H9 (cell line): ENCODE data around the gene ANKRD55. TPM values are rescaled to one million over a fixed set of nuclear protein-coding genes. Genes with fewer than 3 reads are reported as not detected.

Source experiments
- DNase-seq: peaks from one replicate; pipeline ENCODE4 v3.0.0-alpha.2; 2017
- H2AFZ ChIP-seq: one replicate; pipeline ENCODE4 v1.6.1; 2013; ENCODE audit warnings: mild to moderate bottlenecking, low read length, control low read depth, moderate library complexity
- H2AK5ac ChIP-seq: 2 replicates; pipeline ENCODE4 v1.6.1; 2013; ENCODE audit warnings: low read length, control low read depth, mixed read lengths; ENCODE audit not compliant: insufficient read length
- H2BK120ac ChIP-seq: one replicate; pipeline ENCODE4 v1.6.1; 2013; ENCODE audit warnings: low read depth, mild to moderate bottlenecking, low read length, control low read depth, inconsistent platforms; ENCODE audit not compliant: poor library complexity, severe bottlenecking
- H2BK12ac ChIP-seq: 2 replicates; pipeline ENCODE4 v1.6.1; 2013; ENCODE audit warnings: low read length, control low read depth, mixed read lengths, low read depth; ENCODE audit not compliant: insufficient read length
- H2BK15ac ChIP-seq: 2 replicates; pipeline ENCODE4 v1.6.1; 2013; ENCODE audit warnings: low read depth, low read length, control low read depth
- H2BK20ac ChIP-seq: one replicate; pipeline ENCODE4 v1.6.1; 2013; ENCODE audit warnings: low read depth, mild to moderate bottlenecking, low read length, control low read depth, inconsistent platforms; ENCODE audit not compliant: poor library complexity, severe bottlenecking
- H2BK5ac ChIP-seq: 2 replicates; pipeline ENCODE4 v1.6.1; 2013; ENCODE audit warnings: low read length, control low read depth, mixed read lengths; ENCODE audit not compliant: insufficient read length
- H3K14ac ChIP-seq: 2 replicates; pipeline ENCODE4 v1.6.1; 2013; ENCODE audit warnings: low read length, control low read depth; ENCODE audit not compliant: insufficient read depth
- H3K18ac ChIP-seq: 2 replicates; pipeline ENCODE4 v1.6.1; 2013; ENCODE audit warnings: low read depth, mild to moderate bottlenecking, mixed read lengths, low read length, control low read depth; ENCODE audit not compliant: insufficient read length
- H3K23ac ChIP-seq: 2 replicates; pipeline ENCODE4 v1.6.1; 2013; ENCODE audit warnings: low read length, control low read depth, mixed read lengths, low read depth; ENCODE audit not compliant: insufficient read length
- H3K23me2 ChIP-seq: 2 replicates; pipeline ENCODE4 v1.6.1; 2013; ENCODE audit warnings: low read depth, mild to moderate bottlenecking, mixed read lengths, low read length, control low read depth; ENCODE audit not compliant: insufficient read length, poor library complexity, severe bottlenecking
- H3K27ac ChIP-seq: 2 replicates; pipeline ENCODE4 v1.5.1; 2013; ENCODE audit warnings: low read length, control low read depth, mixed read lengths, low read depth; ENCODE audit not compliant: insufficient read length
- H3K27me3 ChIP-seq: 2 replicates; pipeline ENCODE4 v1.6.1; 2013; ENCODE audit warnings: low read length, control low read depth, inconsistent platforms; ENCODE audit not compliant: insufficient read depth
- H3K4ac ChIP-seq: 2 replicates; pipeline ENCODE4 v1.6.1; 2013; ENCODE audit warnings: low read depth, mild to moderate bottlenecking, control low read depth, inconsistent platforms, low read length, moderate library complexity
- H3K4me1 ChIP-seq: 2 replicates; pipeline ENCODE4 v1.6.1; 2013; ENCODE audit warnings: low read length, control low read depth, inconsistent platforms; ENCODE audit not compliant: insufficient read depth
- H3K4me2 ChIP-seq: 2 replicates; pipeline ENCODE4 v1.6.1; 2013; ENCODE audit warnings: low read length, control low read depth, mixed read lengths; ENCODE audit not compliant: insufficient read length, insufficient read depth
- H3K56ac ChIP-seq: 2 replicates; pipeline ENCODE4 v1.6.1; 2013; ENCODE audit warnings: low read depth, mild to moderate bottlenecking, mixed read lengths, low read length, control low read depth; ENCODE audit not compliant: insufficient read length
- H3K79me1 ChIP-seq: 2 replicates; pipeline ENCODE4 v1.6.1; 2013; ENCODE audit warnings: low read depth, mild to moderate bottlenecking, moderate library complexity, low read length, control low read depth, inconsistent platforms; ENCODE audit not compliant: insufficient read depth, poor library complexity, severe bottlenecking
- H3K79me2 ChIP-seq: 2 replicates; pipeline ENCODE4 v1.6.1; 2013; ENCODE audit warnings: low read length, control low read depth, inconsistent platforms; ENCODE audit not compliant: insufficient read depth
- H3K9ac ChIP-seq: 2 replicates; pipeline ENCODE4 v1.6.1; 2013; ENCODE audit warnings: low read length, control low read depth, mixed read lengths; ENCODE audit not compliant: insufficient read length; ENCODE audit errors: extremely low read depth
- H3K9me3 ChIP-seq: one replicate; pipeline ENCODE4 v1.6.1; 2013; ENCODE audit warnings: low read depth, low read length, inconsistent platforms; ENCODE audit not compliant: control insufficient read depth
- H3T11ph ChIP-seq: one replicate; pipeline ENCODE4 v1.6.1; 2013; ENCODE audit warnings: mild to moderate bottlenecking, low read length, control low read depth, inconsistent platforms
- H4K20me1 ChIP-seq: one replicate; pipeline ENCODE4 v1.6.1; 2013; ENCODE audit not compliant: control insufficient read depth, insufficient read length, insufficient read depth
- H4K5ac ChIP-seq: 2 replicates; pipeline ENCODE4 v1.6.1; 2013; ENCODE audit warnings: low read depth, mild to moderate bottlenecking, mixed read lengths, low read length, control low read depth; ENCODE audit not compliant: insufficient read length
- H4K8ac ChIP-seq: replicated peaks from 2 replicates; pipeline ENCODE4 v1.6.1; 2013; ENCODE audit warnings: low read length, control low read depth, mixed read lengths, low read depth; ENCODE audit not compliant: insufficient read length
- H4K91ac ChIP-seq: 2 replicates; pipeline ENCODE4 v1.6.1; 2013; ENCODE audit warnings: low read depth, mild to moderate bottlenecking, moderate library complexity, mixed read lengths, low read length, control low read depth; ENCODE audit not compliant: insufficient read length
- H3K27ac Mint-ChIP-seq, 3 experiments: 2 replicates in 2 of 3; 3 replicates in 1 of 3; pipeline ENCODE4 v1.8.0; 2020 to 2021; ENCODE audit warnings: mixed read lengths in 3 of 3, mild to moderate bottlenecking in 1 of 3, moderate library complexity in 1 of 3
- H3K27me3 Mint-ChIP-seq: 2 replicates; pipeline ENCODE4 v1.8.0; 2021; ENCODE audit warnings: low read depth, mild to moderate bottlenecking, moderate library complexity, mixed read lengths
- H3K36me3 Mint-ChIP-seq, 3 experiments: 2 replicates in 2 of 3; 3 replicates in 1 of 3; pipeline ENCODE4 v1.8.0; 2020 to 2021; ENCODE audit warnings: low read depth in 3 of 3, mixed read lengths in 3 of 3; ENCODE audit not compliant: insufficient read depth in 1 of 3
- H3K4me1 Mint-ChIP-seq, 2 experiments: 2 replicates each; pipeline ENCODE4 v1.8.0; 2020; ENCODE audit warnings: mixed read lengths in 2 of 2
- H3K4me3 Mint-ChIP-seq, 2 experiments: 2 replicates in 1 of 2; 3 replicates in 1 of 2; pipeline ENCODE4 v1.8.0; 2020 to 2021; ENCODE audit warnings: mild to moderate bottlenecking in 2 of 2, mixed read lengths in 2 of 2, moderate library complexity in 1 of 2
- H3K9me3 Mint-ChIP-seq, 2 experiments: 2 replicates in 1 of 2; 3 replicates in 1 of 2; pipeline ENCODE4 v1.8.0; 2020; ENCODE audit warnings: mild to moderate bottlenecking in 2 of 2, mixed read lengths in 2 of 2, moderate library complexity in 1 of 2
- CTCF ChIP-seq: fragments of 200-600 bp; sonication (generic); conservative IDR thresholded peaks from 3 replicates; pipeline ENCODE4 v1.8.0; 2021; ENCODE audit warnings: antibody characterized with exemption, mild to moderate bottlenecking
- WGBS: extraction: QIAGEN DNeasy Blood & Tissue Kit; methylation state at CpG from one replicate; pipeline ENCODE4 v1.1.7; 2013; ENCODE audit warnings: missing lambda C conversion rate, low lambda C conversion rate, mixed read lengths; ENCODE audit not compliant: insufficient read length; ENCODE audit errors: extremely low coverage; 5-methylcytosine and 5-hydroxymethylcytosine counted together
- total RNA-seq: library from RNA; stranded (reverse); gene quantifications from 2 replicates; pipeline ENCODE4 v1.2.1, GENCODE V29; 2021

The ANKRD55 gene
- total RNA-seq, 1 experiment from 2014 or later, result not detected

GRCh38 chr5:56085193-56085592 lies 147.9 kb downstream of the ANKRD55 start:
- Histone ChIP-seq H3T11ph (no peak overlapping the region), H3K27ac (no peak overlapping the region), H3K79me1 (no peaks in the 10 kb centered on the region), H3K14ac (no peak overlapping the region), H2BK12ac (no peak overlapping the region), H2BK15ac (no peak overlapping the region), H3K79me2 (no peaks in the 10 kb centered on the region), H4K5ac (no peak overlapping the region), H4K20me1 (no peaks in the 10 kb centered on the region), H3K23ac (no peak overlapping the region), H3K27me3 (no peaks in the 10 kb centered on the region), H2AK5ac (no peak overlapping the region), H3K18ac (no peak overlapping the region), H2BK120ac (no peak overlapping the region), H3K23me2 (no peaks in the 10 kb centered on the region), H2AFZ (no peak overlapping the region), H3K4ac (no peak overlapping the region), H4K91ac (no peak overlapping the region), H2BK5ac (no peak overlapping the region), H3K56ac (no peak overlapping the region), H3K9ac (no peak overlapping the region), H4K8ac (no peak overlapping the region), H3K9me3 (no peaks in the 10 kb centered on the region), H2BK20ac (no peak overlapping the region), H3K4me2 (no peak overlapping the region), H3K4me1 (no peaks in the 10 kb centered on the region; the same call in 1 of the 2 replicates)
- Mint-ChIP-seq H3K4me3 (no peak overlapping the region), H3K36me3 (no peaks in the 10 kb centered on the region; a peak in 3 of 7 replicates), H3K4me1 (peaks cover 5% of the 10 kb centered on the region in 2 experiments), H3K9me3 (peaks cover 0 to 2% of the 10 kb centered on the region in 2 experiments; a peak in 2 of 5 replicates), H3K27me3 (no peaks in the 10 kb centered on the region; the same call in 1 of the 2 replicates), H3K27ac (no peak overlapping the region)
- TF ChIP-seq CTCF, result no peak
- DNase-seq, result no peak
- no CpG with 5 or more reads among the region's 3 CpGs for WGBS
